GM12872 (cell line): ENCODE measurements around the gene OSBPL5.

ENCODE experiments used
- CTCF ChIP-seq: IDR thresholded peaks from 3 replicates; pipeline ENCODE4 v1.5.1; 2011; ENCODE audit warnings: low read depth, mild to moderate bottlenecking, low read length, moderate library complexity; ENCODE audit not compliant: insufficient read depth

Gene OSBPL5

GRCh38 chr11:3121931-3122774, 43.0 kb downstream of the OSBPL5 start:
- TF ChIP-seq CTCF = no peak

- TF ChIP-seq CTCF = no peak
These were observed 43.7 kb downstream of the OSBPL5 start for GRCh38 chr11:3121416-3121815.

- TF ChIP-seq CTCF = no peak
These were observed 44.9 kb downstream of the OSBPL5 start for GRCh38 chr11:3120071-3120792.

- TF ChIP-seq CTCF = no peak
These were observed 45.8 kb downstream of the OSBPL5 start for GRCh38 chr11:3119141-3119821.

- TF ChIP-seq CTCF = no peak
These were observed 49.8 kb downstream of the OSBPL5 start for GRCh38 chr11:3115321-3115720.

- TF ChIP-seq CTCF = no peak
These were observed 53.0 kb downstream of the OSBPL5 start for GRCh38 chr11:3111919-3112690.
